ENCODE results near the gene CAMK2A.

Gene CAMK2A

GRCh38 chr5:150279330-150280020 lies 10.1 kb downstream of the CAMK2A start:
- no peak for DNase-seq (ENCODE audit: low read depth)

- DNase-seq (ENCODE audit: low read depth), result no peak
Observed at GRCh38 chr5:150278916-150279315, 10.7 kb downstream of the CAMK2A start.

- DNase-seq (ENCODE audit: low read depth), result no peak
Observed at GRCh38 chr5:150278046-150278730, 11.4 kb downstream of the CAMK2A start.

GRCh38 chr5:150277043-150277442 lies 12.5 kb downstream of the CAMK2A start:
- no peak for DNase-seq (ENCODE audit: low read depth)

- no peak for DNase-seq (ENCODE audit: low read depth)
Observed at GRCh38 chr5:150274811-150275210, 14.8 kb downstream of the CAMK2A start.

- no peak for DNase-seq (ENCODE audit: low read depth)
Observed at GRCh38 chr5:150272531-150272930, 17.0 kb downstream of the CAMK2A start.

GRCh38 chr5:150271923-150272322 lies 17.6 kb downstream of the CAMK2A start:
- DNase-seq (ENCODE audit: low read depth), result no peak

GRCh38 chr5:150271296-150271692 lies 18.3 kb downstream of the CAMK2A start:
- DNase-seq (ENCODE audit: low read depth), result no peak

- DNase-seq (ENCODE audit: low read depth), result no peak
Observed at GRCh38 chr5:150270541-150271295, 18.9 kb downstream of the CAMK2A start.

GRCh38 chr5:150266871-150267291 lies 22.7 kb downstream of the CAMK2A start:
- no peak for DNase-seq (ENCODE audit: low read depth)

GRCh38 chr5:150265870-150266383 lies 23.6 kb downstream of the CAMK2A start:
- DNase-seq (ENCODE audit: low read depth), result no peak

GRCh38 chr5:150264667-150265603 lies 24.6 kb downstream of the CAMK2A start:
- no peak for DNase-seq (ENCODE audit: low read depth)

GRCh38 chr5:150263801-150264621 lies 25.6 kb downstream of the CAMK2A start:
- no peak for DNase-seq (ENCODE audit: low read depth)

GRCh38 chr5:150263375-150263775 lies 26.2 kb downstream of the CAMK2A start:
- no peak for DNase-seq (ENCODE audit: low read depth)

- no peak for DNase-seq (ENCODE audit: low read depth)
Observed at GRCh38 chr5:150262502-150262901, 27.1 kb downstream of the CAMK2A start.

- no peak for DNase-seq (ENCODE audit: low read depth)
Observed at GRCh38 chr5:150261231-150261630, 28.3 kb downstream of the CAMK2A start.

- no peak for DNase-seq (ENCODE audit: low read depth)
Observed at GRCh38 chr5:150258130-150258529, 31.4 kb downstream of the CAMK2A start.

GRCh38 chr5:150257424-150257823 lies 32.1 kb downstream of the CAMK2A start:
- no peak for DNase-seq (ENCODE audit: low read depth)

GRCh38 chr5:150256410-150257064 lies 33.0 kb downstream of the CAMK2A start:
- DNase-seq (ENCODE audit: low read depth), result no peak

Data from activated T-helper 1 cell treated with Interleukin-2 at 50 U/mL for 16 hours (primary cell).